Esophagus muscularis mucosa (tissue), 3 donors: ENCODE results near the gene C16orf54.
"Not testable (repeated sequence)": the region's sequence is repeated elsewhere in the genome, so short reads cannot be mapped to it uniquely, and the experiment has no call there.

ENCODE experiments used
- CTCF ChIP-seq, 3 experiments: fragments of 200-600 bp in 2 of 3; fragments of 450-650 bp in 1 of 3; sonication (generic) in 2 of 3; IDR thresholded peaks; one replicate each; pipeline ENCODE4 v1.5.1; 2017 to 2019; ENCODE audit warnings: antibody characterized with exemption in 3 of 3, mild to moderate bottlenecking in 2 of 3, moderate library complexity in 1 of 3
- EP300 ChIP-seq: sonication (generic); formaldehyde crosslinking; IDR thresholded peaks from one replicate; pipeline ENCODE4 v1.6.1; 2017; ENCODE audit warnings: antibody characterized with exemption

- not testable (repeated sequence) for TF ChIP-seq CTCF (IDR thresholded peaks at IDR 0.05); EP300
Measured at GRCh38 chr16:29707160-29707559, 38.6 kb downstream of the C16orf54 start.
